Hepatocyte (in vitro differentiated cells): ENCODE data around the gene TMEM116.

Experiments used
- EZH2 ChIP-seq: fragments of 200-600 bp; sonication (generic); IDR thresholded peaks from 2 replicates; pipeline ENCODE4 v1.6.1; 2016; ENCODE audit warnings: antibody characterized with exemption, mild to moderate bottlenecking, borderline replicate concordance
- TF ChIP-seq, protein P1 (sequence below): fragments of 200-600 bp; sonication (generic); IDR thresholded peaks from 2 replicates; pipeline ENCODE4 v1.5.1; 2016; ENCODE audit warnings: antibody characterized with exemption, mild to moderate bottlenecking; ENCODE audit not compliant: poor library complexity

GRCh38 chr12:111904446-111904975, 108.5 kb downstream of the TMEM116 start:
- TF ChIP-seq, protein P1, sequence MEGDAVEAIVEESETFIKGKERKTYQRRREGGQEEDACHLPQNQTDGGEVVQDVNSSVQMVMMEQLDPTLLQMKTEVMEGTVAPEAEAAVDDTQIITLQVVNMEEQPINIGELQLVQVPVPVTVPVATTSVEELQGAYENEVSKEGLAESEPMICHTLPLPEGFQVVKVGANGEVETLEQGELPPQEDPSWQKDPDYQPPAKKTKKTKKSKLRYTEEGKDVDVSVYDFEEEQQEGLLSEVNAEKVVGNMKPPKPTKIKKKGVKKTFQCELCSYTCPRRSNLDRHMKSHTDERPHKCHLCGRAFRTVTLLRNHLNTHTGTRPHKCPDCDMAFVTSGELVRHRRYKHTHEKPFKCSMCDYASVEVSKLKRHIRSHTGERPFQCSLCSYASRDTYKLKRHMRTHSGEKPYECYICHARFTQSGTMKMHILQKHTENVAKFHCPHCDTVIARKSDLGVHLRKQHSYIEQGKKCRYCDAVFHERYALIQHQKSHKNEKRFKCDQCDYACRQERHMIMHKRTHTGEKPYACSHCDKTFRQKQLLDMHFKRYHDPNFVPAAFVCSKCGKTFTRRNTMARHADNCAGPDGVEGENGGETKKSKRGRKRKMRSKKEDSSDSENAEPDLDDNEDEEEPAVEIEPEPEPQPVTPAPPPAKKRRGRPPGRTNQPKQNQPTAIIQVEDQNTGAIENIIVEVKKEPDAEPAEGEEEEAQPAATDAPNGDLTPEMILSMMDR = no peak
- no peak for TF ChIP-seq EZH2
